LNCaP clone FGC (cell line): ENCODE measurements around the gene SEMA3D.

Experiments
- DNase-seq: peaks from one replicate; pipeline ENCODE4 v3.0.0-alpha.2; 2011; ENCODE audit warnings: low read depth
- H3K4me3 ChIP-seq: 2 replicates; pipeline ENCODE4 v1.5.1; 2011; ENCODE audit warnings: mild to moderate bottlenecking, low read depth, low read length, control low read depth
- TF ChIP-seq, protein P1 (sequence below): IDR thresholded peaks from 2 replicates; pipeline ENCODE4 v1.5.1; 2012; ENCODE audit warnings: mild to moderate bottlenecking; ENCODE audit not compliant: control insufficient read depth, insufficient read depth; ENCODE audit errors: extremely low read depth

SEMA3D gene

GRCh38 chr7:85014936-85015660 is 171.8 kb downstream of the SEMA3D start:
- no peak for DNase-seq
- TF ChIP-seq, protein P1, sequence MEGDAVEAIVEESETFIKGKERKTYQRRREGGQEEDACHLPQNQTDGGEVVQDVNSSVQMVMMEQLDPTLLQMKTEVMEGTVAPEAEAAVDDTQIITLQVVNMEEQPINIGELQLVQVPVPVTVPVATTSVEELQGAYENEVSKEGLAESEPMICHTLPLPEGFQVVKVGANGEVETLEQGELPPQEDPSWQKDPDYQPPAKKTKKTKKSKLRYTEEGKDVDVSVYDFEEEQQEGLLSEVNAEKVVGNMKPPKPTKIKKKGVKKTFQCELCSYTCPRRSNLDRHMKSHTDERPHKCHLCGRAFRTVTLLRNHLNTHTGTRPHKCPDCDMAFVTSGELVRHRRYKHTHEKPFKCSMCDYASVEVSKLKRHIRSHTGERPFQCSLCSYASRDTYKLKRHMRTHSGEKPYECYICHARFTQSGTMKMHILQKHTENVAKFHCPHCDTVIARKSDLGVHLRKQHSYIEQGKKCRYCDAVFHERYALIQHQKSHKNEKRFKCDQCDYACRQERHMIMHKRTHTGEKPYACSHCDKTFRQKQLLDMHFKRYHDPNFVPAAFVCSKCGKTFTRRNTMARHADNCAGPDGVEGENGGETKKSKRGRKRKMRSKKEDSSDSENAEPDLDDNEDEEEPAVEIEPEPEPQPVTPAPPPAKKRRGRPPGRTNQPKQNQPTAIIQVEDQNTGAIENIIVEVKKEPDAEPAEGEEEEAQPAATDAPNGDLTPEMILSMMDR, result no peak
- no peak overlapping the region for H3K4me3 ChIP-seq

DNA sequence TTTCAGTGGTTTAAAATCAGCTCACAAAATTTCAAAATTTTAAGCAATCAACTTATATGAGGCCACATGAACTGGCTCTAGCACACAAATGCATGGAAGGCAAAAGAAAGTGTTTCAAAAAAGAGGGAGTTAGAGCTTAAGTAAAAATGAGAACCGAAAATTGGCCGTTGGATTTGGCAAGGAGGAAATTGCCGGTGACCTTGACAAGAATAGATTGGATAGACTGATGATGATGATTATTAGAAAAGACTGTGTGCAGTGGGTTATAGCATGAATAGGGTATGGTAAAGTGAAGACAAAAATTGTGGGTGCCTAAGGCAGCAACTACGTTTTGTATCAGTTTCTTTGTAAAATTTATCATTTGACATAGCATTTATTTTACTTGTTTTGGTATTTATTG is 175.7 kb downstream of the SEMA3D start:
- TF ChIP-seq, protein P1, result no peak
- H3K4me3 ChIP-seq, result no peak overlapping the region
- DNase-seq, result no peak

GRCh38 chr7:85010306-85010705 is 176.6 kb downstream of the SEMA3D start:
- H3K4me3 ChIP-seq, result no peak overlapping the region
- TF ChIP-seq, protein P1, result no peak
- no peak for DNase-seq

DNA sequence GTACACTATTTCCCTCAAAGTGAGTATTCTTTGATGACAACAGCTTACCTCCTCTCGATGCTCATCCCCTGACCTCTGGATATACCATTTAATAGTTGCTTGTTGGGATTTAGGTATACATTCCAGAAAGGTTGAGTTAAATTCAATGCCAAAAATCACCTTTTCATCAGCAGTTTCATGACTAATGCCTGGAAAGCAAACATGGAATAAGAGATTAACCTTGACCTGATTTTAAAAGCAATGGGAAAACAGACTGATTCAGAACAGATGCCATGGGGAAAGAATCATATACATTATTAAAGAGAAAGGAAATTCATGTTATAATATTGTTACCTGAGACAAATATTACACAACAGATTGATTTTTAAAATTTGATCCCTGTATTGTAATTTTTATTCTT is 180.1 kb downstream of the SEMA3D start:
- H3K4me3 ChIP-seq, result no peak overlapping the region
- no peak for DNase-seq
- TF ChIP-seq, protein P1, result no peak

DNA sequence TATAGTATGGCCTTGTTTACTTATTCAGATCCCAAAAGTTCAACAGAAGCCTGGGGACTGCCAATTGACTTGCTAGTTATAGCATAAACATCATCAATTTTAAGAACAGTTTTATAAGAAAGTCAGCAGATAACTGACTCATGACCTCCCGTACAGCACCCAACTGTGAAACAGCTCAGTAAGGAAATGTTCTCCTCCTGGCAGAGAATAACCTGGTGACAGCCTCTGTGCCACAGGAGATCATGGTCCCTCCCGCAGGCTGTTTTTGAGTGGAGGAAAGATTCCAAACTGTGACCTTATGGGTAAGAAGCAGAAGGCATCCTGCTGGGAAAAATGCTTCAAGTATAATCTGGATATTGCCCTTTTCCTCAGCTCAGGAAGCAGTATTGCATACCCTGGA is 182.5 kb downstream of the SEMA3D start:
- H3K4me3 ChIP-seq, result no peak overlapping the region
- TF ChIP-seq, protein P1, result no peak
- DNase-seq, result no peak

DNA sequence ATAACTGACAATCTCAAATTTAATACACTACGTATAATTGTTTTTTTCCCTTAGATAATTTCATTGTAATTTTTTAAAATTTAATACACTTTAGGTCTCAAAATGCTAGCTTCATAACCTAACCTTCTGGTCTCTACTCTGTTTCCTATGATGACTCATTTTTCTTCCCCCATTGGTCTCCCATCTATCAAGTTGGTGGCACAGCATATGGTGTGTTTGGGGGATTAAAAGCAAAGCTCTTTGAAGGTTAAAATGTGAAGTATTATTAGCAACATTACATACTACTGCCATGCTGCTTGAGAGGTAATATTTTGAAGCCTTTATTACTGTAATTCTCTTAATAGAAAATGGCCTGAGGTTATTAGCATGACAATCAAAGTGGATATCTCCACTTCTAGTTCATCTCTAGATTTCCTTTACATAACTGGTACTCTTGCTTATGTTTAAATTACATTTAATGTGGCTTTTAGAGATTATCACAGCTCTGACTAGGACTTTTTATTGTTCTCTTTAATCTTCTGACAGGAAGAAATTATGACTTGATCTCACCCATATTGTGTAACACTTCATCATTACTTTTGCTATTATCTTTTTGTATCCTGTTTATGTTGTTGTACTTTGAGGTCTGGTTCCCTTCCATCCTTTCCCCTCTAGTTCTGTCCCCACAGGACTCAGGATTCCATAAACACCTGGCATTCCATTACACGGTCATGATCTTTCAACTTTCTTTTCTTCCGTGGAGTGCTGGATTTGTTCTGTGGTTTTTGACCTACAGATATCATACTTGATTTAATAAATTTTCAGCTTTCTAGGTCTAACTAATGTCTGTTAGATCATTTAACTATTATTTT is 185.1 kb downstream of the SEMA3D start:
- no peak for DNase-seq
- H3K4me3 ChIP-seq, result no peak overlapping the region
- TF ChIP-seq, protein P1, result no peak
